NOMO-1 treated with DMSO at 0.1 percent for 48 hours (cell line): ENCODE measurements around the gene ZMYM2.
"Not testable (repeated sequence)": the region's sequence is repeated elsewhere in the genome, so short reads cannot be mapped to it uniquely, and the experiment has no call there.

ENCODE experiments used
- DNase-seq: peaks from one replicate; lab custom pipeline; 2025; ENCODE audit not compliant: unreplicated experiment; lab: John Stamatoyannopoulos, UW

ZMYM2 gene

GRCh38 chr13:19958155-19959111, at the start of gene ZMYM2:
Gene ZMYM2 (plus strand): TSS chr13:19958727. CDS start chr13:19993073, 34,346 bp downstream.
- DNase-seq: peak; percentile 97

GRCh38 chr13:19910336-19911072, 48.0 kb upstream of the ZMYM2 start:
- no peak for DNase-seq

GRCh38 chr13:19927117-19927748, 31.3 kb upstream of the ZMYM2 start:
- peak; percentile 19 for DNase-seq

DNA sequence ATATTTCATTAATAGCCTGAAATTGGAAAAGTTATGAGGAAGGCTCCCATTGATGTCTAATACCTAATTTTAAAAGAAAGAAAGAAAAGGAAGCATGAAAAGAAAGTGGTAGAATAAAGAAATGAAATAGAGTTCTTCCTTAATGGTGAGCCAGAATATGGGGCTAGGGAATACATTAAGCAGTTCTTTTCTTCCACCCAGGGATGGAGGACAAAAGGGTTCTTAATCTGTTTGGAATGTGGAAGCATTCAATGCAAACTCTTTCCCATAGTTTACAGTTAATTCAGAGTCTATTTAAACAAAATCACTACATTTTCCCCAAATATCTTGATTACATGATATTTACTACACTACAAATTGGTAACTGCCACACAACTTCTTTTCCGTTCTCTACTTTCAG, 18.4 kb upstream of the ZMYM2 start:
- no peak for DNase-seq

- no peak for DNase-seq
These were observed 8.2 kb upstream of the ZMYM2 start for GRCh38 chr13:19950374-19950773.

DNA sequence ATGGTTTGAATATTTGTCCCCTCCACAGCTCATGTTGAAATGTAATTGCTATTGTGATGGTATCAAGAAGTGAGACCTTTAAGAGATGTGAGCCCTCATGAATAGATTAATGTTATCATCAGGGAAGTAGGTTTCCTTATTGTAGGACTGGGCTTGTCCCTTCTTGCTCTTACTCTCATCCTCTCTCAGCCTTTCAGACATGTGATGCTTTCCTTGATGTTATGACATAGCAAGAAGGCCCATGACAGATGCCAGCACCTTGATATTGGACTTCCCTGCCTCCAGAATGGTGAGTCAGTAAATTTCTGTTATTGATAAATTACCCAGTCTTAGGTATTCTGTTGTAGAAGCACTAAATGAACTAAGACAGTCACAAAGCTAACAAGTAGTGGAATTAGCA, 5.7 kb upstream of the ZMYM2 start:
- DNase-seq: no peak

DNA sequence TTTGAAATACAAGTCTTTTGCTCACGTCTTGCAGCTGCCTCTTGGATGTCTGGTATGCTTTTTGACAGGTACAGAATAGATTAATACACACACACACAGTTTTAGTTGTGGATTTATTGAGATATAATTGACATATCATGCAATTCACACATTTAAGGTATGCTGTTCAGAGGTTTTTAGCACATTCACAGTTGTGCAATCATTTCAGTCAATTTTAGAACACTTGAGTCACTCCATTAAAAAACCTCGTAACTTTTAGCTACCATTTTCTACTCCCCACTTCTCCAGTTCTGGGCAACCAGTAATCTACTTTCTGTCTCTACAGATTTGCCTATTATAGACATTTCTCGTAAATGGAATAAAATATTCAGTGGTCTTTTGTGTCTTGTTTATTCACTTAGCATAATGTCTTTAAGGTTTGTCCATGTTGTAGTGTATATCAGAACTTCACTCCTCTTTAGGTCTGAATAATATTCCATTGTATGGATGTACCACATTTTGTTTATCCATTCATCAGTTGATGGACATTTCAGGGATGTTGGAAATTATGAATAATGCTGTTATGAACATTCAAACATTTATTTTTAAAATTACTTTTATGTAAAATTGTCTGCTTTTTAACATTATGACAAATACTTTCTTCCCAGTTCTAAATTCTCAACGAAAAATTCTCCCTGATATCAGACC, 2.5 kb upstream of the ZMYM2 start:
- DNase-seq: peak; percentile 39

DNA sequence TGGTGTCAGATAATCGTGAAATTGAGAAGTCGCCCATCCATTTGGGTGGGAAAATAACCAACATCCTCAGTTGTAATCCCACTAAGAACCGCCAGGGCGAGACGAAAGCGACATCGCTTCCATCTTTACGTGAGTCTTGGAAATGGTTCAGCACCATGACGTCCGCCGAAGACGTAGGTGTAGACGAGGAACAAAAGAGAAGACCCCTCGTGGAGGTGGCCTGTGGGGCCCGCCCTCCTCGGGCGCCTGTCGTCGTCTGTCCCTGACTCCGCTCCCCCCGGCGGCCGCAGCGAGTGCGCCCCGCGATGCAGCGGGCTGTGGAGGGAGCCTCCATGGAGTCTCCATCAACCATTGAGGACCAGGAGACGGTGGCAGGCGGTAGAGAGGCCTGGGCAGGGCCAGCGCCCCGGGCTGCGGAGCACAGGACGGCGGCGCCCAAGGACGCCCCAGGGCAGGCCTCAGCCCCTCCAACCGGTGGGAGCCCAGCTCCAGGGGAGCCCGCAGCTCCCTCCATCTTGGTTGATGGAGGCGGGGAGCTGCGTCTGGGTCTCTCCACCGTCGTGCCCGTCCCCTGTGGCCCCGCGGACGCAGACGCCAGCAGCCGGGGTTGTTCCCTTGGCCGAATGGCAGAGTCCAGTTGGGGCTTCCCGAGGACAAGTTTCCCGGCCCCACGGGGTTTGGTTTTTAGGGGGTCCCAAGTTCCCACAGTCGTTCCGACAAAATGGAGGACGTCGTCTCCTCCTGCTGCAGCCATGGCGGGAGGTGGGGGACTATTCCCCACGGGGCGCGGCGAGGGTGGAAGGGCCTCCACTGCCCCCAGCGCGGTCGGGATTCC, 990 bp upstream of the ZMYM2 start:
- DNase-seq: peak; percentile 76

DNA sequence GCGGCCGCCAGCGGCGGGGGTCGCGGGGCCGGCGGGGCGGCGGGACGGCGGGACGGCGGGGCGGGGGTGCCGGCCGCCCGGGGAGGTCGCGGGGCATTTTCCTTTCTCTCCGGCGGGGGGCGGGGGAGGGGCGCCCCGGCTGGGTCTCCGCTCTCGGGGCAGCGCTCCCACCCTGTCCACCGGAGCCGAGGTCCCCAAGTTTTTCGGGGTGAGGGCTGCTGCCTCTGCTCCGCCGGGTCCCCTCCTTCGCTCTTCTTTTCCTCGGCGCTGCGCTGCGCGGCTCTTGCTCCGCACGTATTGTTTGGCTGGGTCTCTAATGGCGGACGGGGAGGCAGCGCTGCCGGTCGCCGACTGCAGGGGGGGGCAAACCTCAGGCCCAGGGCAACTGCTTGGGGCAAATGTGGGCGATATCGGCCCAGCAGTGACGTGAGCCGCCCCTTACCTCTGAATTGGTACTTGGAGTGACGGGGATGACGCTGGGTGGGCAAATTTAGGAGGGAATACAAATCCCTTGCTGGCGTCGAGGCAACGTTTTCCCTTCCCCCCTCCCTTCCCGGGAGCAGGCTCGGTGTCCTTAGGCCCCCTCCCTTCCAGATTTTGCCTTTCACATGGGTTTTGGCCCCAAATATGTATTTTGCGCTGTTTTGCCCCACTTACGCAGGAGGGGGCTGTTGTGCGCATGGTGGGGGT, 759 bp downstream of the ZMYM2 start:
- DNase-seq: peak; percentile 51

- peak; percentile 97 for DNase-seq
These were observed 1.5 kb downstream of the ZMYM2 start for GRCh38 chr13:19959831-19960652.

DNA sequence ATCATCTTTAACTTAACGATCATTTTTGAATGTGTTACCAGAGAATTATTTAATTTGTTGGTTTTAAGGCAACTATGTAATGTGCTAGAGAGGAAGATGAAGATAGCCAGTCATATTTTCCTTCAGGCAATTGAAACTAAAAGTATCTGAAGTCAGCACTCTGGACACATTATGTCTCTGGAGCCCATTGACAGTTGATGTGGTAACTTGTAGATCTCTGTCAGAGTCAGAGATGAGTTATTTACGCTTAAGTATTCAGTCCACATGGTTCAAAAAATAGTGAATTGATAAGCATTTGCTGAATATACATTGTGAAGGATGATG, 2.1 kb downstream of the ZMYM2 start:
- DNase-seq: peak; percentile 41

DNA sequence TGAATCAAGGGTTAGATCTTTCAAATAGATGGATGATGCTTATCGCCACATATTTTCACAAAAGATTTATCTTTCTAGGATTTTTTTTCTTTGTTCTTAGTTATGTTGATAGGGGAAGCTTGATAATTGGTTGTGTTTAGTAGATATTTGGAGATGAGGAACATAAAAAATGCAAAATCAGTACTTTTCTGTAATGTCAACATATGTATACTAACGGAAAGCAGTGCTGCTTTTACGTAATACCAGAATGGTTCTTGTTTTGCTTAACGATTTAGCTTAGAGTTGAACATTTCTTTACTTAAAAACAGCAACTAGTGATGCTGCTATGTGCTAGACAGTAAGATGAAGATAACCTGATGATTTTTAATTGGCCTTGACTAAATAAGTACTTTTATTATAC, 3.0 kb downstream of the ZMYM2 start:
- peak; percentile 47 for DNase-seq

DNA sequence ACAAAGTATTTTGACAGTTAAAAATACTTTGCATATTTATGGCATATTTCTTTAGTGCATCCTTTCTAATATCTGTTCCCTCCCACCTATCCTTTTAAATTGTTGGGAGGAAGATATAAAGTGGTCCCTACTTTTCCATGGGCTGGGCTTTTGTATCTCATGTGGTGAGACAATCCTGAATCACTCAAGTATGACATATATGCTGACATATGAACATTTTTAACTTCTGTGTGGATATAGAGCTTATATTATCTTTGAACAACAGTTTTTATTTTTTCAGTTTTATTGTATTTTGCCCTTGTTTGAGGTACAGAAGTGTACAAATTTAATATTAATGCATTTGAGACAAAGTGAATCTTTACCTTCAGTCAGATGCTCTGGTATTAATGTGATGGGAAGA, 3.4 kb downstream of the ZMYM2 start:
- no peak for DNase-seq

- DNase-seq: no peak
These were observed 4.4 kb downstream of the ZMYM2 start for GRCh38 chr13:19962894-19963293.

DNA sequence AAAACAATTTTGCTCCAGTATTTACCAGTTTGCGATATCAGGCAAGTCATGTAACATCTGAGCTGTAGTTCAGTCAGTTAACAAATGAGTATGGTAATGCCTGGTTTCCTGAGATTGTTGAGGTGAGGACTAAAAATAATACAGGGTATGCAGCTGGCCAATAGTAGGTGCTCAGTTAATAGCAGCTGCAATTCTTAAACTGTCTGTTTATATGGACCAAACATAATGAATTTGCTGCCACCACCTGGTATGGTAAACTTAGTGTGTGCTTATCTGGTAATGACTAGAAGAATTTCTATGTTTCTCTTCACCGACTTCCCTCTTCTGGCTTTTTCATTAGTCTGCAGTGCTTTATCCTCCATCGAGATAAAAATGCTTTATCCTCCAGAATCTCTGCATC, 9.1 kb downstream of the ZMYM2 start:
- no peak for DNase-seq

DNA sequence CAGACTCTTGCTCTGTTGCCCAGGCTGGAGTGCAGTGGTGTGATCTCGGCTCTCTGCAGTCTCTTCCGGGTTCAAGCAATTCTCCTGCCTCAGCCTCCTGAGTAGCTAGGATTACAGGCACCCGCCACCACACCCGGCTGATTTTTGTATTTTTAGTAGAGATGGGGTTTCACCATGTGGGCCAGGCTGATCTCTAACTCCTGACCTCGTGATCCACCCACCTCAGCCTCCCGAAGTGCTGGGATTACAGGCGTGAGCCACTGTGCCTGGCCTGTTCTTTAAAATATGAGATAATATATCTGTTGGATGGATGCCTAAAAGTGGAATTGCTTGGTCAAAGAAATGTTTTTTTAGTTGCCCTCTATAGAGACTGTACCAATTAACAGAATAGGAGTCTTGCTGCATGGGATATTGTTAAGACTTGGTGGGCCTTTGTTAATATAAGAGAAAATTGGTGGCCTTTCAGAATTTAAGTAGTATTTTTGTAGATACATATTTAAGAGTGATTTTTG, 16.0 kb downstream of the ZMYM2 start:
- DNase-seq: not testable (repeated sequence)

DNA sequence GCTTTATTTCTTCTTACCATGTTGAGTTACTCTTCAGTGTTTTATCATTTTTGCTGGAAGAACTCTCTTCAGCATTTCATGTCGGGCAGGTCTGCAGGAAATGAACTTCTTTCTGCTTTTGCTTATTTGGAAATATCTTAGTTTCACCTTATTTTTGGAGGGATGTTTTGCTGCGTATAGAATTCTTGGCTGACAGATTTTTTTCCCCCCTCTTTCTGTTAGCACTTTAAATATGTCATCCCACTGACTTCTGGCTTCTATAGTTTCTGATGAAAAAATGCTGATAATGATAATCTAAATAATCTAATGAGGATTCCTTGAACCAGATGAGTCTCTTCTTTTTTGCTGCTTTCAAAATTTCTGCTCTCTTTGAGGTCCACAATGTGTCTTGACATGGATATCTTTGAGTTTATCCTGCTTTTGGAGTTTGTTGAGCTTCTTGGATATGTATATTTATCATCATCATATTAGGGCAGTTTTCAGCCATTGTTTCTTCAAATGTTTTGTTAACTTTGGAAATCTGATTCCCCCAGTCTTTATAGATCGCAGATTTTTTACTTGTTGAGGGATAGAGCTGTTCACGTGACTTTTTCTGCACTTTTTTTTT, 20.4 kb downstream of the ZMYM2 start:
- no peak for DNase-seq

- no peak for DNase-seq
These were observed 23.2 kb downstream of the ZMYM2 start for GRCh38 chr13:19981685-19982238.
